ENCODE measurements around the gene BPHL. TPM values are rescaled to one million over a fixed set of nuclear protein-coding genes. Genes with fewer than 3 reads are reported as not detected.
"Not testable (repeated sequence)": the region's sequence is repeated elsewhere in the genome, so short reads cannot be mapped to it uniquely, and the experiment has no call there.

Gene BPHL
- total RNA-seq, 6 experiments from 2014 or later, result 9.3 to 14.6 (median 11.9) TPM

DNA sequence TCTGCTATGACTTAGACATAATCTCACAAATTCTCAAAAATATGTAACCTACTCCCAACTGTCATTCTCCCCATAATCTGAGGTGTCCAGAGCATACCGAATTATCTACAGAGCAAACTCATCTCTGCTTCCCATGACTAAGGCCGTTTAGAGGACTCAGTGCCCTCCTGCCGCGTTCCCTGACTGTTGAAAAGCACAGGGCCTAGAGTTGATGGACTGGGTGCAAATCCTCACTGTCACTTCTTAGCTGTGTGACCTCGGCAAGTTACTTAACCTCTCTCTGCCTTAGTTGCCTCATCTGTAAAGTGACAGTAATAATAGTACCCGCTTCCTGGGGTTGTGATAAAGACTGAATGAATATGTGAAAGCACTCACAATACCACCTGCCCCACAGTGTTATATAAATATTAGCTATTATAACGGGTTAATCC lies 43.6 kb downstream of the BPHL start:
- Mint-ChIP-seq H3K4me1 (ENCODE audit: low read depth) (peaks cover 55% of the 10 kb centered on the region), H3K27me3 (ENCODE audit: insufficient read depth) (peaks cover 3% of the 10 kb centered on the region; the same call in 1 of the 2 replicates), H3K36me3 (ENCODE audit: low read depth) (no peaks in the 10 kb centered on the region; the same call in 1 of the 2 replicates), H3K9me3 (no peaks in the 10 kb centered on the region), H3K4me3 (peak overlapping the region; percentile 85), H3K27ac (peak overlapping the region; percentile 86)
- no peak for DNase-seq
- TF ChIP-seq, protein P1, sequence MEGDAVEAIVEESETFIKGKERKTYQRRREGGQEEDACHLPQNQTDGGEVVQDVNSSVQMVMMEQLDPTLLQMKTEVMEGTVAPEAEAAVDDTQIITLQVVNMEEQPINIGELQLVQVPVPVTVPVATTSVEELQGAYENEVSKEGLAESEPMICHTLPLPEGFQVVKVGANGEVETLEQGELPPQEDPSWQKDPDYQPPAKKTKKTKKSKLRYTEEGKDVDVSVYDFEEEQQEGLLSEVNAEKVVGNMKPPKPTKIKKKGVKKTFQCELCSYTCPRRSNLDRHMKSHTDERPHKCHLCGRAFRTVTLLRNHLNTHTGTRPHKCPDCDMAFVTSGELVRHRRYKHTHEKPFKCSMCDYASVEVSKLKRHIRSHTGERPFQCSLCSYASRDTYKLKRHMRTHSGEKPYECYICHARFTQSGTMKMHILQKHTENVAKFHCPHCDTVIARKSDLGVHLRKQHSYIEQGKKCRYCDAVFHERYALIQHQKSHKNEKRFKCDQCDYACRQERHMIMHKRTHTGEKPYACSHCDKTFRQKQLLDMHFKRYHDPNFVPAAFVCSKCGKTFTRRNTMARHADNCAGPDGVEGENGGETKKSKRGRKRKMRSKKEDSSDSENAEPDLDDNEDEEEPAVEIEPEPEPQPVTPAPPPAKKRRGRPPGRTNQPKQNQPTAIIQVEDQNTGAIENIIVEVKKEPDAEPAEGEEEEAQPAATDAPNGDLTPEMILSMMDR (IDR thresholded peaks at IDR 0.05), result no peak

DNA sequence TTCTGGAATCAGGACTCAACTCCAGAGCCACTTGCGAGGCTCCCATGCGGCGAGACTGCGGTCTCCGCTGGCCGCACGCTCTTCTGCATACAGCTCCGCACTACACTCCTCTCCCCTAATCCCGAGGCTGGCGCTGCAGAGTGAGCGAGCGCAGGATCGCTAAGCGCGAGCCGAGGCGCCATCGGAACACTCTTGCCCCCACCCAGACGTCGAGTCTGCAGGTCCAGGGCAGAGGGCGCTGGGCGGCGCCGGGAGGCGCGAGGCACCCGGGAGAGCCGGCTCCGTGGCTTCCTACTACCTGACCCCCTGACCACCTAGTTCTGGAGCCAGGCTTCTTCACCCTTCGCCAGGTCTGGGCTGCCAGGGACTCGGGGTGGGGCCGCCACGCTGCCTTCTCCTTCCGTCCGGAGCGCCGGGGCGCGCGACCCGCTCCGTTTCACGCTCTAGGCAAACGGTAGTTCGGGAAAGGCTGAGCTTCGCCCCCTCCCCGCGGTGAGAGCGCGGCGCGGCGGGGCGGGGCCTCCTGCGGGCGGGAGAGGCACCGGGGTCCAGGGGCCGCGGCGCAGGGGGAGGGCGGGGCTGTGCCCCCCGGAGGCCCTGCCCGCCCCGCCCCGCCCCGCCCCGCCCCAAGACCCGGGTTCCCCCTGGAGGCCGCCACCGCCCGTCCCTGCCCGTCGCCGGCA lies 44.2 kb downstream of the BPHL start:
- TF ChIP-seq, protein P1 (IDR thresholded peaks at IDR 0.05), result 0 out of 2 replicates have a peak, but pooled peaks have one; percentile 6
- H3K36me3 Mint-ChIP-seq (ENCODE audit: low read depth), result no peaks in the 10 kb centered on the region; the same call in 1 of the 2 replicates
- peaks cover 3% of the 10 kb centered on the region; the same call in 1 of the 2 replicates for H3K27me3 Mint-ChIP-seq (ENCODE audit: insufficient read depth)
- no peaks in the 10 kb centered on the region for H3K9me3 Mint-ChIP-seq
- peaks cover 60% of the 10 kb centered on the region for H3K4me1 Mint-ChIP-seq (ENCODE audit: low read depth)
- H3K4me3 Mint-ChIP-seq, result peak overlapping the region; percentile 85
- peak; percentile 71 for DNase-seq
- H3K27ac Mint-ChIP-seq, result peak overlapping the region; percentile 86

GRCh38 chr6:3163248-3163594 lies 44.7 kb downstream of the BPHL start:
- no peak for DNase-seq
- no peaks in the 10 kb centered on the region; the same call in 1 of the 2 replicates for H3K36me3 Mint-ChIP-seq (ENCODE audit: low read depth)
- peak overlapping the region; percentile 70 for H3K27ac Mint-ChIP-seq

GRCh38 chr6:3164388-3164787 lies 45.9 kb downstream of the BPHL start:
- Mint-ChIP-seq H3K36me3 (ENCODE audit: low read depth) (no peaks in the 10 kb centered on the region; the same call in 1 of the 2 replicates), H3K4me1 (ENCODE audit: low read depth) (peaks cover 54% of the 10 kb centered on the region), H3K4me3 (no peak overlapping the region)

More at GRCh38 chr6:3163248-3163594, 44.7 kb downstream of the BPHL start:
- peaks cover 58% of the 10 kb centered on the region for H3K4me1 Mint-ChIP-seq (ENCODE audit: low read depth)
- peak overlapping the region; percentile 85 for H3K4me3 Mint-ChIP-seq
- no peaks in the 10 kb centered on the region for H3K9me3 Mint-ChIP-seq
- peaks cover 3% of the 10 kb centered on the region; the same call in 1 of the 2 replicates for H3K27me3 Mint-ChIP-seq (ENCODE audit: insufficient read depth)
- TF ChIP-seq, protein P1 (IDR thresholded peaks at IDR 0.05), result no peak

GRCh38 chr6:3165631-3166534 lies 47.4 kb downstream of the BPHL start:
- TF ChIP-seq, protein P1 (IDR thresholded peaks at IDR 0.05), result no peak
- DNase-seq, result peak; percentile 58
- Mint-ChIP-seq H3K4me1 (ENCODE audit: low read depth) (peaks cover 54% of the 10 kb centered on the region), H3K27ac (peak overlapping the region; percentile 92), H3K27me3 (ENCODE audit: insufficient read depth) (peaks cover 3% of the 10 kb centered on the region; the same call in 1 of the 2 replicates), H3K4me3 (peak overlapping the region; percentile 67), H3K9me3 (no peaks in the 10 kb centered on the region), H3K36me3 (ENCODE audit: low read depth) (no peaks in the 10 kb centered on the region; the same call in 1 of the 2 replicates)

More at GRCh38 chr6:3164388-3164787, 45.9 kb downstream of the BPHL start:
- Mint-ChIP-seq H3K9me3 (no peaks in the 10 kb centered on the region), H3K27me3 (ENCODE audit: insufficient read depth) (peaks cover 3% of the 10 kb centered on the region; the same call in 1 of the 2 replicates), H3K27ac (no peak overlapping the region; the same call in 1 of the 2 replicates)
- no peak for DNase-seq
- TF ChIP-seq, protein P1 (IDR thresholded peaks at IDR 0.05), result no peak

DNA sequence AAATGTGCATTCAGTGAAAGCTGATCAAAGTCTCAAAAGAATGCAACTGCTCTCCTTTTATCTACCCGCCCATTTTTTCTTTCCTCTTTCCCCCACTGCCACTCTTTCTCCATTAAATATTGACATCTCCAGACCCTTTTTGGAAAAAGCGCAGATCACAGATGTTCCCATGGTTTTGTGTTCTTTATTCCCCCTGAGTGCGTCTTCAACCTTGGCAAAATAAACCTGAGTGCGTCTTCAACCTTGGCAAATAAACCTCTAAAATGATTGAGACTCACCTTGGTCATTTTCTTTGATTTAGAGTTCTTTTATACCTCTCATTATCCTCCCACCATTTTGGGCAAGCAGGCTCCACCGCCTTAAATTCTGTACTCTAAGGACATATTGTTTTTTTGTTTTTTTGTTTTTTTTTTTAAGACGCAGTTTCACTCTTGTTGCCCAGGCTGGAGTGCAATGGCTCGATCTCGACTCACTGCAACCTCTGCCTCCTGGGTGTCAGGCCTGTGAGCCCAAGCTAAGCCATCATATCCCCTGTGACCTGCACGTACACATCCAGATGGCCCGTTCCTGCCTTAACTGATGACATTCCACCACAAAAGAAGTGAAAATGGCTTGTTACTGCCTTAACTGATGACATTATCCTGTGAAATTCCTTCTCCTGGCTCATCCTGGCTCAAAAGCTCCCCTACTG lies 48.2 kb downstream of the BPHL start:
- H3K4me3 Mint-ChIP-seq; DNase-seq; H3K27me3 Mint-ChIP-seq (ENCODE audit: insufficient read depth); H3K9me3 Mint-ChIP-seq; H3K36me3 Mint-ChIP-seq (ENCODE audit: low read depth): not testable (repeated sequence)
- peaks cover 54% of the 10 kb centered on the region for H3K4me1 Mint-ChIP-seq (ENCODE audit: low read depth)
- peak overlapping the region; percentile 92 for H3K27ac Mint-ChIP-seq

- H3K27ac Mint-ChIP-seq; DNase-seq; H3K27me3 Mint-ChIP-seq (ENCODE audit: insufficient read depth); H3K4me3 Mint-ChIP-seq; H3K36me3 Mint-ChIP-seq (ENCODE audit: low read depth); H3K9me3 Mint-ChIP-seq: not testable (repeated sequence)
- H3K4me1 Mint-ChIP-seq (ENCODE audit: low read depth), result peaks cover 43% of the 10 kb centered on the region
Observed at GRCh38 chr6:3168046-3168445, 49.5 kb downstream of the BPHL start.

- H3K4me1 Mint-ChIP-seq (ENCODE audit: low read depth), result peaks cover 20% of the 10 kb centered on the region
- not testable (repeated sequence) for H3K36me3 Mint-ChIP-seq (ENCODE audit: low read depth); H3K27me3 Mint-ChIP-seq (ENCODE audit: insufficient read depth); H3K9me3 Mint-ChIP-seq; H3K4me3 Mint-ChIP-seq; H3K27ac Mint-ChIP-seq; DNase-seq
Observed at GRCh38 chr6:3170676-3171075, 52.2 kb downstream of the BPHL start.

Data from HFFc6 (cell line).